GM18909 (cell line): Measurements from ENCODE around the gene NLRP1.

Experiments
- ATAC-seq: cut with Tn5 transposase; IDR thresholded peaks from one replicate; pipeline ENCODE4 v1.9.1; 2021; ENCODE audit warnings: mild to moderate bottlenecking; ENCODE audit not compliant: unreplicated experiment, poor library complexity

The NLRP1 gene

GRCh38 chr17:5558815-5559785 lies 25.2 kb downstream of the NLRP1 start:
- no peak for ATAC-seq

- no peak for ATAC-seq
These were observed 26.3 kb downstream of the NLRP1 start for GRCh38 chr17:5557990-5558389.

- no peak for ATAC-seq
These were observed 26.8 kb downstream of the NLRP1 start for GRCh38 chr17:5557485-5557884.

GRCh38 chr17:5555254-5555653 lies 29.1 kb downstream of the NLRP1 start:
- ATAC-seq = no peak

GRCh38 chr17:5553479-5553878 lies 30.8 kb downstream of the NLRP1 start:
- ATAC-seq = no peak

GRCh38 chr17:5552841-5553240 lies 31.5 kb downstream of the NLRP1 start:
- no peak for ATAC-seq

- no peak for ATAC-seq
These were observed 39.0 kb downstream of the NLRP1 start for GRCh38 chr17:5545051-5545987.

GRCh38 chr17:5544115-5544514 lies 40.2 kb downstream of the NLRP1 start:
- ATAC-seq = no peak

GRCh38 chr17:5541610-5542202 lies 42.6 kb downstream of the NLRP1 start:
- no peak for ATAC-seq

- ATAC-seq = no peak
These were observed 44.0 kb downstream of the NLRP1 start for GRCh38 chr17:5540321-5540720.

- ATAC-seq = no peak
These were observed 45.0 kb downstream of the NLRP1 start for GRCh38 chr17:5539286-5539685.

- no peak for ATAC-seq
These were observed 47.3 kb downstream of the NLRP1 start for GRCh38 chr17:5536866-5537650.

GRCh38 chr17:5535436-5535835 lies 48.9 kb downstream of the NLRP1 start:
- ATAC-seq = no peak

- ATAC-seq = no peak
These were observed 50.6 kb downstream of the NLRP1 start for GRCh38 chr17:5533486-5534315.

- ATAC-seq = no peak
These were observed 51.7 kb downstream of the NLRP1 start for GRCh38 chr17:5532581-5532980.

- no peak for ATAC-seq
These were observed 53.3 kb downstream of the NLRP1 start for GRCh38 chr17:5531085-5531418.

GRCh38 chr17:5530265-5531084 lies 53.8 kb downstream of the NLRP1 start:
- no peak for ATAC-seq

GRCh38 chr17:5527601-5528250 lies 56.6 kb downstream of the NLRP1 start:
- ATAC-seq = no peak
